ENCODE data around the gene LHCGR. TPM values are rescaled to one million over a fixed set of nuclear protein-coding genes. Genes with fewer than 3 reads are reported as not detected.
"Not testable (repeated sequence)": the region's sequence is repeated elsewhere in the genome, so short reads cannot be mapped to it uniquely, and the experiment has no call there.

LHCGR gene
- total RNA-seq, 1 donor from 2014 or later = not detected

DNA sequence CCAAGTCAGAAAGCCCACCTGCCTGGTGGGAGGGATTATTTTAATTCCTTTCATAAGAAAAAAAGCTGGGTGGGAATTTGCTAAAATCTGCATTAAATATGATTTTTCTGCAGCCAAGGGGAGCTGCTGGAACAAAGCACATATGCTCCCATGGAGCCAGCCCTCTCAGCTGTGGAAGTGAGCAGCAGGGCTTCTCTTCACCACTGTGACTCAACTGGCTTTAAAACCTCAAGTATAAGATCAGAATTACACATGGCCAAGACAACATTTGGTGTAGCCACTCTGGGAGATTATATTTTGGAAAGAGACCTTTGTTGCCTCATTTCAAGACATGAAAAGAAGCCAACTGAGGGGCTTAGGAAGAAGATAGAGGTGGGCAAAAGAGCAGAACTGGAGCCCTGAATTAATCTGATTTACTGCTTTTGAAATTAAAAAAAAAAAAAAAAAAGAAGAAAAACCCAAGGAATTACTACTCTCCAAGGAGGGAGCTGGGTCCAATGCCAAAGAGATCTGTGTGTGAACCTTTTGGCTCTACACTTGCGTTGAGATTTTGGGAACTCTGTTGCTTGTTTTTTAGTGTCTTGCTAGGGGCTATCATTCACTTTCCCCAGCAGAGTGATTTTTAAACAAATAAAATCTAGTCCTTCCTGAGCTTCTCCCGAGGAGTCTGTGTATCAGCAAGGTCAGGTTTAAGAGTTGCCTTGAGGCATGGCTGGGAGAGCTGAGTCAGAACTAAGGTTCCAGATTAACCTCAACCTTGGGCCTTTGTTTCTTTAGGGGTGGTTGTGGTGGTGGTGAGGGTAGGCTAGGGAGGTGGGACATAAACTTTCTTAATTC, 6.0 kb downstream of the LHCGR start:
- no peak for TF ChIP-seq CTCF (IDR thresholded peaks at IDR 0.05; ENCODE audit: unreplicated experiment)
- peaks cover 2% of the 10 kb centered on the region for H3K4me1 Mint-ChIP-seq (ENCODE audit: unreplicated experiment)
- H3K27me3 Mint-ChIP-seq (ENCODE audit: unreplicated experiment) = peaks cover 2% of the 10 kb centered on the region
- H3K36me3 Mint-ChIP-seq (ENCODE audit: low read depth, unreplicated experiment) = no peaks in the 10 kb centered on the region
- no peak overlapping the region for H3K4me3 Mint-ChIP-seq (ENCODE audit: unreplicated experiment)
- H3K9me3 Mint-ChIP-seq (ENCODE audit: unreplicated experiment) = no peaks in the 10 kb centered on the region
- no peak overlapping the region for H3K27ac Mint-ChIP-seq (ENCODE audit: unreplicated experiment)
- no peak for DNase-seq (ENCODE audit: low spot score)

DNA sequence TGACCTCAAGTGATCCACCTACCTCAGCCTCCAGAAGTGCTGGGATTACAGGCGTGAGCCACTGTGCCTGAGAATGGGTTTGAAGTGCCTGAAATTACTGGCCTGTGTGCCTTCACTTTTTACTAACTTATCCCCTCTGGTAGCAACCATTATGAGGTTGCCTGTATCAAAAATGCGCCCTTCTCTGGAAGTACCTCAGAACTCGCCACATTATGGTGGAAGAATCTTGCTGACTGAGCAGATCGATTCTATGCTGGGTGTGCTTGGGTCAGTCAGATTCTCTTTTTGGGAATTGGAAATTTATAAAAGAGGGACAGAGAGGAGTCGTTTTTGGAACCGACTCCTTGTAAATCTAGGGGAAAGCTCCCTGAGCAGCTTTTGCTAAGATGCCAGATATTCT, 8.2 kb downstream of the LHCGR start:
- DNase-seq (ENCODE audit: low spot score) = no peak
- H3K9me3 Mint-ChIP-seq (ENCODE audit: unreplicated experiment) = no peaks in the 10 kb centered on the region
- no peaks in the 10 kb centered on the region for H3K27me3 Mint-ChIP-seq (ENCODE audit: unreplicated experiment)
- no peaks in the 10 kb centered on the region for H3K36me3 Mint-ChIP-seq (ENCODE audit: low read depth, unreplicated experiment)
- H3K4me1 Mint-ChIP-seq (ENCODE audit: unreplicated experiment) = no peaks in the 10 kb centered on the region
- no peak overlapping the region for H3K27ac Mint-ChIP-seq (ENCODE audit: unreplicated experiment)
- no peak overlapping the region for H3K4me3 Mint-ChIP-seq (ENCODE audit: unreplicated experiment)
- no peak for TF ChIP-seq CTCF (IDR thresholded peaks at IDR 0.05; ENCODE audit: unreplicated experiment)

DNA sequence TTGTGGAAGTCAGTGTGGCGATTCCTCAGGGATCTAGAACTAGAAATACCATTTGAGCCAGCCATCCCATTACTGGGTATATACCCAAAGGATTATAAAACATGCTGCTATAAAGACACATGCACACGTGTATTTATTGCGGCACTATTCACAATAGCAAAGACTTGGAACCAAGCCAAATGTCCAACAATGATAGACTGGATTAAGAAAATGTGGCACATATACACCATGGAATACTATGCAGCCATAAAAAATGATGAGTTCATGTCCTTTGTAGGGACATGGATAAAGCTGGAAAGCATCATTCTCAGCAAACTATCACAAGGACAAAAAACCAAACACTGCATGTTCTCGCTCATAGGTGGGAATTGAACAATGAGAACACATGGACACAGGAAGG, 16.3 kb downstream of the LHCGR start:
- H3K9me3 Mint-ChIP-seq (ENCODE audit: unreplicated experiment); DNase-seq (ENCODE audit: low spot score); H3K4me1 Mint-ChIP-seq (ENCODE audit: unreplicated experiment); H3K27me3 Mint-ChIP-seq (ENCODE audit: unreplicated experiment); H3K27ac Mint-ChIP-seq (ENCODE audit: unreplicated experiment); H3K4me3 Mint-ChIP-seq (ENCODE audit: unreplicated experiment); H3K36me3 Mint-ChIP-seq (ENCODE audit: low read depth, unreplicated experiment): not testable (repeated sequence)

DNA sequence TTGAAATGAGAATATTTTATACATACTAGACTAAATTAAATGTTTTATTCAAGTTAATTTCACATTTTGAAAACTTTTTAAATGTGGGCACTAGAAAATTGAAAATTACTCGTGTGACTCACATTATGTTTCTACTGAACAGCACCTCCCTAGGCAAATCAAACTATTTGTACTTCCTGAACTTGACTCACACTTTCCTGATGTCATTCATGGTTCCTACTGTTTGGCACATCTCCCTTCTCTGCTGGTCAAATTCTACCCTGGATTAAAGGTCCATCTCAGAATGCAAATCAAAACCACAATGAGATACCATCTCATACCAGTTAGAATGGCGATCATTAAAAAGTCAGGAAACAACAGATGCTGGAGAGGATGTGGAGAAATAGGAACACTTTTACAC, 16.7 kb downstream of the LHCGR start:
- H3K36me3 Mint-ChIP-seq (ENCODE audit: low read depth, unreplicated experiment) = peaks cover 3% of the 10 kb centered on the region
- no peak for TF ChIP-seq CTCF (IDR thresholded peaks at IDR 0.05; ENCODE audit: unreplicated experiment)
- H3K4me3 Mint-ChIP-seq (ENCODE audit: unreplicated experiment) = no peak overlapping the region
- H3K4me1 Mint-ChIP-seq (ENCODE audit: unreplicated experiment) = no peaks in the 10 kb centered on the region
- no peaks in the 10 kb centered on the region for H3K9me3 Mint-ChIP-seq (ENCODE audit: unreplicated experiment)
- no peak overlapping the region for H3K27ac Mint-ChIP-seq (ENCODE audit: unreplicated experiment)
- DNase-seq (ENCODE audit: low spot score) = no peak
- H3K27me3 Mint-ChIP-seq (ENCODE audit: unreplicated experiment) = peaks cover 3% of the 10 kb centered on the region

GRCh38 chr2:48736251-48736650, 19.3 kb downstream of the LHCGR start:
- no peak overlapping the region for H3K4me3 Mint-ChIP-seq (ENCODE audit: unreplicated experiment)

More at GRCh38 chr2:48736251-48736650, 19.3 kb downstream of the LHCGR start:
- no peak for DNase-seq (ENCODE audit: low spot score)
- no peak for TF ChIP-seq CTCF (IDR thresholded peaks at IDR 0.05; ENCODE audit: unreplicated experiment)
- H3K4me1 Mint-ChIP-seq (ENCODE audit: unreplicated experiment) = no peaks in the 10 kb centered on the region
- peaks cover 3% of the 10 kb centered on the region for H3K27me3 Mint-ChIP-seq (ENCODE audit: unreplicated experiment)
- H3K9me3 Mint-ChIP-seq (ENCODE audit: unreplicated experiment) = no peaks in the 10 kb centered on the region
- peaks cover 3% of the 10 kb centered on the region for H3K36me3 Mint-ChIP-seq (ENCODE audit: low read depth, unreplicated experiment)
- H3K27ac Mint-ChIP-seq (ENCODE audit: unreplicated experiment) = no peak overlapping the region

Data from endothelial cell (in vitro differentiated cells).